ENCODE results near the gene MID2. TPM values are rescaled to one million over a fixed set of nuclear protein-coding genes. Genes with fewer than 3 reads are reported as not detected.
"Not testable (repeated sequence)": the region's sequence is repeated elsewhere in the genome, so short reads cannot be mapped to it uniquely, and the experiment has no call there.

Gene MID2
- total RNA-seq: 38.6 and 108 TPM in 2 replicates

- DNase-seq (ENCODE audit: low read depth in 2 of 2): peak; percentile 45 to 54
Observed at GRCh38 chrX:107825698-107826237, at the start of gene MID2. MID2 (plus strand) TSS chrX:107825866; CDS start chrX:107826427, 561 bp downstream.

- DNase-seq (ENCODE audit: low read depth in 2 of 2): peak; percentile 85 to 89
Observed at GRCh38 chrX:107776649-107777535, 48.8 kb upstream of the MID2 start.

- DNase-seq (ENCODE audit: low read depth in 2 of 2): no peak
Observed at GRCh38 chrX:107777536-107777832, 48.2 kb upstream of the MID2 start, which contains the start of gene NCBP2L. NCBP2L (plus strand) TSS chrX:107777733; CDS start chrX:107794221, 16,488 bp downstream.

- DNase-seq (ENCODE audit: low read depth in 2 of 2): no peak
Observed at GRCh38 chrX:107780525-107780924, 45.1 kb upstream of the MID2 start.

GRCh38 chrX:107787827-107788226 is 37.8 kb upstream of the MID2 start:
- no peak for DNase-seq (ENCODE audit: low read depth in 2 of 2)

- DNase-seq (ENCODE audit: low read depth in 2 of 2): no peak
Observed at GRCh38 chrX:107804427-107804826, 21.2 kb upstream of the MID2 start.

- no peak for DNase-seq (ENCODE audit: low read depth in 2 of 2)
Observed at GRCh38 chrX:107805179-107805578, 20.5 kb upstream of the MID2 start.

GRCh38 chrX:107810053-107810452 is 15.6 kb upstream of the MID2 start:
- not testable (repeated sequence) for DNase-seq (ENCODE audit: low read depth in 2 of 2)

- no peak for DNase-seq (ENCODE audit: low read depth in 2 of 2)
Observed at GRCh38 chrX:107818900-107819521, 6.7 kb upstream of the MID2 start.

- no peak for DNase-seq (ENCODE audit: low read depth in 2 of 2)
Observed at GRCh38 chrX:107823042-107823441, 2.6 kb upstream of the MID2 start.

GRCh38 chrX:107823456-107823855 is 2.2 kb upstream of the MID2 start:
- DNase-seq (ENCODE audit: low read depth in 2 of 2): peak; percentile 76 to 90

GRCh38 chrX:107826238-107827029 is 768 bp downstream of the MID2 start:
- peak; percentile 48 to 54 for DNase-seq (ENCODE audit: low read depth in 2 of 2)

- peak in 1 of 2 donors; percentile 8 for DNase-seq (ENCODE audit: low read depth in 2 of 2)
Observed at GRCh38 chrX:107827030-107827831, 1.6 kb downstream of the MID2 start.

GRCh38 chrX:107827852-107828251 is 2.2 kb downstream of the MID2 start:
- DNase-seq (ENCODE audit: low read depth in 2 of 2): peak in 1 of 2 donors; percentile 8

GRCh38 chrX:107829878-107830277 is 4.2 kb downstream of the MID2 start:
- no peak for DNase-seq (ENCODE audit: low read depth in 2 of 2)

GRCh38 chrX:107831071-107831730 is 5.5 kb downstream of the MID2 start:
- DNase-seq (ENCODE audit: low read depth in 2 of 2): peak in 1 of 2 donors; percentile 57

GRCh38 chrX:107834275-107835201 is 8.9 kb downstream of the MID2 start:
- no peak for DNase-seq (ENCODE audit: low read depth in 2 of 2)

GRCh38 chrX:107836958-107837357 is 11.3 kb downstream of the MID2 start:
- no peak for DNase-seq (ENCODE audit: low read depth in 2 of 2)

GRCh38 chrX:107840971-107841370 is 15.3 kb downstream of the MID2 start:
- no peak for DNase-seq (ENCODE audit: low read depth in 2 of 2)
